ENCODE results near the gene CLRN3. TPM values are rescaled to one million over a fixed set of nuclear protein-coding genes. Genes with fewer than 3 reads are reported as not detected.

CLRN3 gene
- total RNA-seq, 4 donors from 2014 or later: not detected

DNA sequence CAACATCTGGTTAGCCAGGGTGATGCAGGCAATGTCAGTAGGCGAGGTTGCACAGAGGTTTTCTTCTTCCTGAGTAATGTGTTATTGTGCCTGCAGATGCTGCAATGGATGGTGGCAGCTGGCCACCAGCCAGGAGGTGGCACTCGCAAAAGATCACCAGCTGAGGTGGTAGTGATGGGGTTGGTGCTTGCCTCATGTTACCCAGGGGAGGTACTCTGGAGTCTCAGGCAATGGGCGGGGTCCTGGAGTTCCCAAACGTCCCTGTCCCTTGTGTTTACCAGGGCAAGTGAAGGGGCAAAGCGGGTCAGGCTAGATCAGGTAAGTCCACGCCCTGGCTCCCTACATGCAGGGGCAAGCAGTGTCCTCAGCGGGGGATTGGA is 21.1 kb downstream of the CLRN3 start:
- no peak for DNase-seq
- Histone ChIP-seq H3K9me3 (peaks cover 0 to 4% of the 10 kb centered on the region in 2 donors), H3K4me3 (no peak overlapping the region), H3K4me1 (peaks cover 0 to 4% of the 10 kb centered on the region in 2 donors), H3K27me3 (no peaks in the 10 kb centered on the region), H3K27ac (no peak overlapping the region), H3K36me3 (no peaks in the 10 kb centered on the region)
- intact Hi-C loops (cut with DNase I; ENCODE audit: low total_unique reads): no loop called here
- TF ChIP-seq CTCF (IDR thresholded peaks at IDR 0.05) (no peak), POLR2A (IDR thresholded peaks at IDR 0.05) (no peak)

DNA sequence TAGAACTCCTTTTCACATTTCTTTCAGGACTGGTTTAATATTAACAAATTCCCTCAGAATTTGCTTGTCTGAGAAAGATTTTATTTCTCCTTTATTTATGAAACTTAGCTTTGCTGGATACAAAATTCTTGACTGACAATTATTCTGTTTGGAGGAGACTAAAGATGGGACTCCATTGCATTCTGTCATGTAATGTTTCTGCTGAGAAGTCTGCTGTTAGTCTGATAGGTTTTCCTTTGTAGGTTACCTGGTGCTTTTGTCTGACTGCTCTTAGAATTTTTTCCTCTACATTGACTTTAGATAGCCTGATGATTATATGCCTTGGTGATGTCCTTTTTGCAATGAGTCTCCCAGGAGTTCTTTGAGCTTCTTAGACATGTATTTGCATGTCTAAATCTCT is 23.4 kb downstream of the CLRN3 start:
- no peak for DNase-seq
- no peak for TF ChIP-seq CTCF (IDR thresholded peaks at IDR 0.05)
- TF ChIP-seq POLR2A (IDR thresholded peaks at IDR 0.05): no peak
- Histone ChIP-seq H3K36me3 (no peaks in the 10 kb centered on the region), H3K9me3 (peaks cover 0 to 4% of the 10 kb centered on the region in 2 donors), H3K4me1 (peaks cover 0 to 4% of the 10 kb centered on the region in 2 donors), H3K27me3 (no peaks in the 10 kb centered on the region), H3K27ac (no peak overlapping the region), H3K4me3 (no peak overlapping the region)
- intact Hi-C loops (cut with DNase I; ENCODE audit: low total_unique reads): no loop called here

DNA sequence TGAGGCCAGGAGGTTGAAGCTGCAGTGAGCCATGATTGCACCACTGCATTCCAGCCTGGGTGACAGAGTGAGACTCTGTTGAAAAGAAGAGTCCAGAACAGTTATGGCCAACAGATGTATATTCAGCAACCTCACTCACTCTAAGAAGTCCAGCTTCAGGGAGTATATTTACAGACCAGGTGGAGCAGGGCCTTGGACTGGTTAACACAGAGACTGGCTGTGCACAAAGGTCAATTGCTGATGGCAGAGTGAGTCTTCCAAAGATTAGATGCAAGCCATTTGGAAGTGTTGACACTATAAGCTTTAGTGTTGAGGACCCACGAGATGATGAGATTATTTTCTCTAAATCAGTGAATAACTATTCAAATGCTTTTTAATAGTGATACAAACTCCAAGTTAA is 24.9 kb downstream of the CLRN3 start:
- Histone ChIP-seq H3K9me3 (peaks cover 0 to 4% of the 10 kb centered on the region in 2 donors), H3K36me3 (no peaks in the 10 kb centered on the region), H3K27ac (no peak overlapping the region), H3K4me1 (peaks cover 0 to 4% of the 10 kb centered on the region in 2 donors), H3K4me3 (no peak overlapping the region), H3K27me3 (no peaks in the 10 kb centered on the region)
- intact Hi-C loops (cut with DNase I; ENCODE audit: low total_unique reads): no loop called here
- DNase-seq: no peak
- TF ChIP-seq POLR2A (IDR thresholded peaks at IDR 0.05) (no peak), CTCF (IDR thresholded peaks at IDR 0.05) (no peak)

- H3K27me3 ChIP-seq: no peaks in the 10 kb centered on the region
- peaks cover 0 to 4% of the 10 kb centered on the region in 2 donors for H3K9me3 ChIP-seq
- no peak overlapping the region for H3K27ac ChIP-seq
- no peaks in the 10 kb centered on the region for H3K36me3 ChIP-seq
- H3K4me1 ChIP-seq: no peaks in the 10 kb centered on the region
- intact Hi-C loops (cut with DNase I; ENCODE audit: low total_unique reads): no loop called here
- no peak for DNase-seq
- TF ChIP-seq CTCF (IDR thresholded peaks at IDR 0.05) (no peak), POLR2A (IDR thresholded peaks at IDR 0.05) (no peak)
- H3K4me3 ChIP-seq: no peak overlapping the region
These were observed 26.3 kb downstream of the CLRN3 start for GRCh38 chr10:127866276-127867013.

- Histone ChIP-seq H3K4me1 (no peaks in the 10 kb centered on the region), H3K36me3 (no peaks in the 10 kb centered on the region), H3K4me3 (no peak overlapping the region), H3K9me3 (no peaks in the 10 kb centered on the region), H3K27ac (no peak overlapping the region), H3K27me3 (no peaks in the 10 kb centered on the region)
- TF ChIP-seq CTCF (IDR thresholded peaks at IDR 0.05): no peak
- intact Hi-C loops (cut with DNase I; ENCODE audit: low total_unique reads): no loop called here
- no peak for DNase-seq
These were observed 29.4 kb downstream of the CLRN3 start for GRCh38 chr10:127863231-127863825.

Data from uterus (tissue), 4 donors.